ENCODE measurements around the gene F11R. TPM values are rescaled to one million over a fixed set of nuclear protein-coding genes. Genes with fewer than 3 reads are reported as not detected.

Gene F11R
- total and polyA plus RNA-seq, 2 of the 13 experiments (the other 11 are each of a cell fraction or from before 2014, with no cell fraction given): 95.8 to 105 TPM

DNA sequence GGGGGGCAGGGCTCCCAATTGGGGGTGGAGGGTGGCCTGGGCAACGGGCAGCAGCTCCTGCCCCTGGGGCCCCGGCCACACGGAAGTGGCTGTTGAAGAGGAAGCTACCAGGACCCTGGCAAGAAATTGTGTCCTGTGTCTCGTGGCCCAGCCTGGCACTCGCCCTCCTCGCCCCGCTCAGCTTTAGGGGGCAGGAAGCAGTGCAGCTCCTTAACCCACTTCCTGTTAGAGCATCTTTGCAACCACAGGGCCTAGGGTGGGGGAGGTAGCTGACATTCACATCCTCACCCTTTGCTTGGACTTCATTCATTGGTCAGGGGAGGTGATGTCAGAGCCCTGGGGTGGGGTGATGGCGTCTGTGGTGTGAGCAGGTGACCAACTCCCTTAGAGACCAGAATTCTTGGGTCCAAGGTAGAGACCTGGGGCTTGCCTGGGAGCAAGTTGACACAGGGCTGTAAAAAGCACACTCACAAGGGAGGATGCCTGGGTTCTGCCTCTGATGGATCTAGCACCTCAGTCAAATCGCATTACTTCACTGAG, 48.8 kb upstream of the F11R start, which contains the start of gene ARHGAP30:
Gene ARHGAP30 (minus strand): TSS at position 161 of the 540 bp plus-strand sequence. CDS start 267 bp downstream, outside the sequence.
- no TSS peak for BruUV-seq (replicated peaks)
- in situ Hi-C loops (cut with HindIII; ENCODE audit: extremely low pct_ligation_motif_present, low pct_unique_long_range_greater_than_20kb) (no loop called here), intact Hi-C loops (cut with micrococcal nuclease; ENCODE audit: unreplicated experiment) (no loop called here)
- Histone ChIP-seq H3K4me3 (replicated peaks in 1 of 3; ENCODE audit: insufficient read depth in 1 of 3, low read depth in 2 of 3, low read length in 3 of 3) (no peak within 1 kb of the TSS), H3K9ac (ENCODE audit: insufficient read depth, low read depth, low read length) (no peak within 1 kb of the TSS), H3K27me3 (ENCODE audit: control insufficient read depth in 1 of 2, insufficient read depth in 2 of 2, low read length in 2 of 2) (no peaks in the 10 kb centered on the region), H3K9me3 (ENCODE audit: low read length) (no peaks in the 10 kb centered on the region), H2AFZ (ENCODE audit: low read length) (no peak within 1 kb of the TSS), H3K4me1 (ENCODE audit: insufficient read depth, low read length) (peaks cover 31% of the 10 kb centered on the region), H3K36me3 (replicated peaks in 1 of 2; ENCODE audit: control insufficient read depth in 1 of 2, insufficient read depth in 2 of 2, low read length in 2 of 2) (no peaks in the 10 kb centered on the region), H4K20me1 (ENCODE audit: insufficient read depth, low read length) (no peaks in the 10 kb centered on the region), H3K4me2 (ENCODE audit: low read depth, low read length) (no peak within 1 kb of the TSS), H3K27ac (ENCODE audit: extremely low read length, insufficient read depth, low read length) (no peak within 1 kb of the TSS), H3K79me2 (ENCODE audit: insufficient read depth, low read length) (no peaks in the 10 kb centered on the region)
- WGBS (ENCODE audit: low lambda C conversion rate): 92% methylated on average over 5 of the region's 9 CpGs
- ChIA-PET POLR2A (interaction anchor here (1.6 kb wide), 1 partner anchor 24 kb away, joined by 4 read pairs; the partner anchor contains the start of gene USF1), CTCF (ENCODE audit: low intra/inter-chr PET ratio, low total read pairs) (no interaction called here)
- TF ChIP-seq, protein P1, sequence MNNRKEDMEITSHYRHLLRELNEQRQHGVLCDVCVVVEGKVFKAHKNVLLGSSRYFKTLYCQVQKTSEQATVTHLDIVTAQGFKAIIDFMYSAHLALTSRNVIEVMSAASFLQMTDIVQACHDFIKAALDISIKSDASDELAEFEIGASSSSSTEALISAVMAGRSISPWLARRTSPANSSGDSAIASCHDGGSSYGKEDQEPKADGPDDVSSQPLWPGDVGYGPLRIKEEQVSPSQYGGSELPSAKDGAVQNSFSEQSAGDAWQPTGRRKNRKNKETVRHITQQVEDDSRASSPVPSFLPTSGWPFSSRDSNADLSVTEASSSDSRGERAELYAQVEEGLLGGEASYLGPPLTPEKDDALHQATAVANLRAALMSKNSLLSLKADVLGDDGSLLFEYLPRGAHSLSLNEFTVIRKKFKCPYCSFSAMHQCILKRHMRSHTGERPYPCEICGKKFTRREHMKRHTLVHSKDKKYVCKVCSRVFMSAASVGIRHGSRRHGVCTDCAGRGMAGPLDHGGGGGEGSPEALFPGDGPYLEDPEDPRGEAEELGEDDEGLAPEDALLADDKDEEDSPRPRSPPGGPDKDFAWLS (CRISPR knock-in tag; IDR thresholded peaks at IDR 0.05; ENCODE audit: borderline replicate concordance): no peak
- TF ChIP-seq NFYB (CRISPR knock-in tag; IDR thresholded peaks at IDR 0.05): no peak
- no peak for TF ChIP-seq SUZ12 (IDR thresholded peaks at IDR 0.05; ENCODE audit: low read depth, low read length)
- no peak for TF ChIP-seq ZFP82 (CRISPR knock-in tag; IDR thresholded peaks at IDR 0.05; ENCODE audit: borderline replicate concordance)
- no peak for TF ChIP-seq ZNF761 (CRISPR knock-in tag; conservative IDR thresholded peaks at IDR 0.05)
- TF ChIP-seq GABPA (IDR thresholded peaks at IDR 0.05; ENCODE audit: low read depth, low read length): no peak
- no peak for TF ChIP-seq GABPA (CRISPR knock-in tag; IDR thresholded peaks at IDR 0.05; ENCODE audit: low read depth)
- TF ChIP-seq KDM1A (CRISPR knock-in tag; IDR thresholded peaks at IDR 0.05): no peak
- TF ChIP-seq U2AF2 (IDR thresholded peaks at IDR 0.05; ENCODE audit: low read depth, low read length): no peak
- FAIRE-seq: no peak
- ATAC-seq: no peak
- DNase-seq (ENCODE audit: low spot score): no peak

Data from HepG2 (cell line).